ENCODE results near the gene SLC51B.
"Not testable (repeated sequence)": the region's sequence is repeated elsewhere in the genome, so short reads cannot be mapped to it uniquely, and the experiment has no call there.

SLC51B gene

GRCh38 chr15:65099801-65100200, 54.6 kb downstream of the SLC51B start:
- DNase-seq (ENCODE audit: low read depth), result not testable (repeated sequence)

GRCh38 chr15:65100442-65100841, 55.3 kb downstream of the SLC51B start:
- no peak for DNase-seq (ENCODE audit: low read depth)

- no peak for DNase-seq (ENCODE audit: low read depth)
Measured at GRCh38 chr15:65101411-65101890, 56.3 kb downstream of the SLC51B start.

- no peak for DNase-seq (ENCODE audit: low read depth)
Measured at GRCh38 chr15:65101891-65102708, 56.9 kb downstream of the SLC51B start.

GRCh38 chr15:65102912-65103311, 57.7 kb downstream of the SLC51B start:
- DNase-seq (ENCODE audit: low read depth), result no peak

Data from stimulated activated CD8-positive, alpha-beta memory T cell treated with anti-CD3 and anti-CD28 coated beads, Interleukin-12 subunit alpha, Interleukin-12 subunit beta, amount 100 ng/mL, for 4 hours (primary cell).